ENCODE data around the gene DHX38. TPM values are rescaled to one million over a fixed set of nuclear protein-coding genes. Genes with fewer than 3 reads are reported as not detected.

Gene DHX38
- total and polyA plus RNA-seq, 2 of the 13 experiments (the other 11 are each of a cell fraction or from before 2014, with no cell fraction given): 54.4 to 85.9 TPM

DNA sequence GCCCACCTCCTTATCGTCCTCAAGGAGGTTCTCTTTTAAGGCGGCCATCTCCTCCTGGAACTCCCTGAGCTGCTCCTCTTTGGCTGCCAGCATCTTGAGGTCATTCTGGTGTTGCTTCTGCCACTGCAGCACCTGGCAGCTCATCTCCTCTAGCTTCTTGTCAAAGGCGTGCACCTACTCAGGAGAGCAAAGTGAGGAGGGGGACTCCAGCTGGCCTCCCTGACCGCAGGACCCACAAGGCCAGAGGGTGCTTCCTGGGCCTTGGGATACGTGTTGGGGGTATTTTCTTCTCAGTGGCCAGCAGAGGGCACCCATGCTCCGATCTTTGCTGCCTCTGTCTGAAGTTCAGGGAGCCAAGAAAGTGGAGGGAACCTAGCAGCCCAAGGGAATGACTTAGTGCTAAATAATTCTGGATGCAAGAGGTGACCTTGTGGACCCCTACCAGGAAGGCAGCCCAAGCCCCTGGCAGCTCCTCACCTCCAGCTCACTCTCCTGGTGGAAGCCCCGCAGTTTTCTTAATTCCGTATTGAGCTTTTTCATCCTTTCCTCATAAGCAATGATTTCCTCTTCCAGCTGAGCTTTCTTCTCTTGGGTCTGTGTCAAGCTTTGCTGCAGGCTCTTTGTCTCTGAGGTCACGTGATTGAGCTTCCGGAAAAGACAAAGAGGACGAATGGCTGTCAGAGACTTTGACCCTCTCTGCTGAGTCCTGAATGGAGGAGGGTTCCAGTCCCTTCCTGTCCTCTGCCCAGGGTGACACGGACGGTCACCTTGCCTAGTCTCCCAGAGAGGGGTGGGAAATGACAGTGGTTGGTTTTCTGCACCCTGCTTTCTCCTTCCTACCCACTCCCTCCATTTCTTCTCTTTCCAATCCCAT lies 31.4 kb downstream of the DHX38 start (continued):
- TF ChIP-seq ZNF34 (CRISPR knock-in tag; IDR thresholded peaks at IDR 0.05; ENCODE audit: borderline replicate concordance) (no peak), SALL2 (CRISPR knock-in tag; IDR thresholded peaks at IDR 0.05) (no peak), EP300 (IDR thresholded peaks at IDR 0.05; ENCODE audit: low read depth in 2 of 2, low read length in 2 of 2) (peak in 1 of 2 experiments; percentile 17; a peak in 1 of 4 replicates), EP300 (CRISPR knock-in tag; IDR thresholded peaks at IDR 0.05; ENCODE audit: borderline replicate concordance) (no peak), ZNF644 (CRISPR knock-in tag; IDR thresholded peaks at IDR 0.05; ENCODE audit: low read depth) (peak; percentile 50; the same call in 1 of the 2 replicates), ZNF790 (CRISPR knock-in tag; IDR thresholded peaks at IDR 0.05; ENCODE audit: borderline replicate concordance) (no peak), ZNF256 (CRISPR knock-in tag; conservative IDR thresholded peaks at IDR 0.05) (no peak), JDP2 (CRISPR knock-in tag; IDR thresholded peaks at IDR 0.05; ENCODE audit: borderline replicate concordance) (no peak), ZSCAN20 (CRISPR knock-in tag; IDR thresholded peaks at IDR 0.05; ENCODE audit: borderline replicate concordance) (no peak), DNMT1 (CRISPR knock-in tag; IDR thresholded peaks at IDR 0.05) (no peak), NFE2L2 (IDR thresholded peaks at IDR 0.05; ENCODE audit: low read length) (peak; percentile 25; the same call in 1 of the 2 replicates), SOX6 (IDR thresholded peaks at IDR 0.05) (no peak), SOX6 (CRISPR knock-in tag; IDR thresholded peaks at IDR 0.05) (peak; percentile 84), ZNF3 (CRISPR knock-in tag; IDR thresholded peaks at IDR 0.05) (no peak), HNF4G (IDR thresholded peaks at IDR 0.05; ENCODE audit: borderline replicate concordance, low read depth, low read length) (0 out of 2 replicates have a peak, but pooled peaks have one; percentile 39), HNF4G (CRISPR knock-in tag; IDR thresholded peaks at IDR 0.05; ENCODE audit: borderline replicate concordance, low read depth) (peak; percentile 42; the same call in 1 of the 2 replicates), FOXC1 (CRISPR knock-in tag; IDR thresholded peaks at IDR 0.05; ENCODE audit: borderline replicate concordance) (no peak), ZNF383 (CRISPR knock-in tag; IDR thresholded peaks at IDR 0.05; ENCODE audit: borderline replicate concordance) (no peak)
- TF ChIP-seq, protein P1, sequence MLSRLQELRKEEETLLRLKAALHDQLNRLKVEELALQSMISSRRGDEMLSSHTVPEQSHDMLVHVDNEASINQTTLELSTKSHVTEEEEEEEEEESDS (CRISPR knock-in tag; IDR thresholded peaks at IDR 0.05; ENCODE audit: borderline replicate concordance): no peak
- TF ChIP-seq, protein P2, sequence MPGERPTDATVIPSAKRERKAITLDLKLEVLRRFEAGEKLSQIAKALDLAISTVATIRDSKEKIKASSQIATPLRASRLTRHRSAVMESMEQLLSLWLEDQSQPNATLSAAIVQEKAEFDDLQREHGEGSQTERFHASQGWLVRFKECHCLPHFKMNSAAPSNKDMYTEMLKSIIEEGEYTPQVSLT (CRISPR knock-in tag; IDR thresholded peaks at IDR 0.05; ENCODE audit: borderline replicate concordance, low read depth): no peak
- TF ChIP-seq, protein P3, sequence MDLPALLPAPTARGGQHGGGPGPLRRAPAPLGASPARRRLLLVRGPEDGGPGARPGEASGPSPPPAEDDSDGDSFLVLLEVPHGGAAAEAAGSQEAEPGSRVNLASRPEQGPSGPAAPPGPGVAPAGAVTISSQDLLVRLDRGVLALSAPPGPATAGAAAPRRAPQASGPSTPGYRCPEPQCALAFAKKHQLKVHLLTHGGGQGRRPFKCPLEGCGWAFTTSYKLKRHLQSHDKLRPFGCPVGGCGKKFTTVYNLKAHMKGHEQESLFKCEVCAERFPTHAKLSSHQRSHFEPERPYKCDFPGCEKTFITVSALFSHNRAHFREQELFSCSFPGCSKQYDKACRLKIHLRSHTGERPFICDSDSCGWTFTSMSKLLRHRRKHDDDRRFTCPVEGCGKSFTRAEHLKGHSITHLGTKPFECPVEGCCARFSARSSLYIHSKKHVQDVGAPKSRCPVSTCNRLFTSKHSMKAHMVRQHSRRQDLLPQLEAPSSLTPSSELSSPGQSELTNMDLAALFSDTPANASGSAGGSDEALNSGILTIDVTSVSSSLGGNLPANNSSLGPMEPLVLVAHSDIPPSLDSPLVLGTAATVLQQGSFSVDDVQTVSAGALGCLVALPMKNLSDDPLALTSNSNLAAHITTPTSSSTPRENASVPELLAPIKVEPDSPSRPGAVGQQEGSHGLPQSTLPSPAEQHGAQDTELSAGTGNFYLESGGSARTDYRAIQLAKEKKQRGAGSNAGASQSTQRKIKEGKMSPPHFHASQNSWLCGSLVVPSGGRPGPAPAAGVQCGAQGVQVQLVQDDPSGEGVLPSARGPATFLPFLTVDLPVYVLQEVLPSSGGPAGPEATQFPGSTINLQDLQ (CRISPR knock-in tag; IDR thresholded peaks at IDR 0.05): no peak
